Endodermal cell (in vitro differentiated cells): ENCODE measurements around the gene ASTN2. TPM values are rescaled to one million over a fixed set of nuclear protein-coding genes. Genes with fewer than 3 reads are reported as not detected.

Experiments used
- DNase-seq: peaks from one replicate; pipeline ENCODE4 v3.0.0-alpha.2; 2017
- H3K27ac ChIP-seq: 2 replicates; pipeline ENCODE4 v1.5.1; 2013; ENCODE audit warnings: mild to moderate bottlenecking, low read depth, low read length, moderate library complexity
- H3K27me3 ChIP-seq: 2 replicates; pipeline ENCODE4 v1.6.1; 2013; ENCODE audit warnings: mild to moderate bottlenecking, low read length, moderate library complexity; ENCODE audit not compliant: insufficient read depth, control insufficient read depth, poor library complexity, severe bottlenecking
- H3K36me3 ChIP-seq: 2 replicates; pipeline ENCODE4 v1.7.0; 2013; ENCODE audit warnings: mild to moderate bottlenecking, low read length, moderate library complexity; ENCODE audit not compliant: control insufficient read depth, insufficient read depth
- H3K4me1 ChIP-seq: one replicate; pipeline ENCODE4 v1.7.0; 2013; ENCODE audit warnings: low read length; ENCODE audit not compliant: control insufficient read depth, insufficient read depth
- H3K4me3 ChIP-seq: 2 replicates; pipeline ENCODE4 v1.5.1; 2013; ENCODE audit warnings: mild to moderate bottlenecking, low read length, moderate library complexity
- H3K9ac ChIP-seq: 2 replicates; pipeline ENCODE4 v1.6.1; 2013; ENCODE audit warnings: mild to moderate bottlenecking, low read length, moderate library complexity; ENCODE audit not compliant: poor library complexity, severe bottlenecking; ENCODE audit errors: extremely low read depth
- H3K9me3 ChIP-seq: 2 replicates; pipeline ENCODE4 v1.6.1; 2013; ENCODE audit warnings: mild to moderate bottlenecking, low read length, moderate library complexity; ENCODE audit not compliant: control insufficient read depth
- H3K27ac Mint-ChIP-seq: 2 replicates; pipeline ENCODE4 v1.8.0; 2020; ENCODE audit warnings: mixed read lengths
- H3K27me3 Mint-ChIP-seq: 2 replicates; pipeline ENCODE4 v1.8.0; 2021; ENCODE audit warnings: mild to moderate bottlenecking, mixed read lengths; ENCODE audit not compliant: insufficient read depth
- H3K36me3 Mint-ChIP-seq: 2 replicates; pipeline ENCODE4 v1.8.0; 2020; ENCODE audit warnings: low read depth, mixed read lengths
- H3K4me1 Mint-ChIP-seq: 2 replicates; pipeline ENCODE4 v1.8.0; 2020; ENCODE audit warnings: mixed read lengths
- H3K4me3 Mint-ChIP-seq: 2 replicates; pipeline ENCODE4 v1.8.0; 2020; ENCODE audit warnings: mild to moderate bottlenecking, moderate library complexity, mixed read lengths
- H3K9me3 Mint-ChIP-seq: 2 replicates; pipeline ENCODE4 v1.8.0; 2020; ENCODE audit warnings: mild to moderate bottlenecking, mixed read lengths
- CTCF ChIP-seq: fragments of 200-600 bp; sonication (generic); conservative IDR thresholded peaks from 2 replicates; pipeline ENCODE4 v1.5.0; 2021; ENCODE audit warnings: antibody characterized with exemption, mild to moderate bottlenecking
- WGBS, 2 experiments: methylation state at CpG; one replicate each; pipeline versions ENCODE4 v1.1.5 to v1.1.7; 2013; ENCODE audit warnings: missing lambda C conversion rate in 2 of 2, mixed read lengths in 1 of 2; ENCODE audit not compliant: insufficient coverage in 1 of 2, insufficient read length in 1 of 2; 5-methylcytosine and 5-hydroxymethylcytosine counted together
- total RNA-seq, 2 donors: library from RNA; stranded (reverse); fragmentation: NEBNext Ultra II Directional in 1 of 2; extraction: Animal tissue kit (Norgen Biotek cat#: 25700) in 1 of 2; gene quantifications; 2 replicates in 1 of 2; 3 replicates in 1 of 2; pipeline ENCODE4 v1.2.1, GENCODE V29; 2021

ASTN2 gene
- total RNA-seq, 2 donors from 2014 or later, result 8.9 to 10.4 TPM

GRCh38 chr9:116425244-116425643 is 989.6 kb downstream of the ASTN2 start:
- H3K27ac Mint-ChIP-seq, result no peak overlapping the region
- H3K4me3 ChIP-seq, result no peak overlapping the region
- no peak overlapping the region for H3K4me3 Mint-ChIP-seq
- peaks cover 8% of the 10 kb centered on the region for H3K27me3 Mint-ChIP-seq
- peaks cover 1% of the 10 kb centered on the region for H3K4me1 Mint-ChIP-seq
- no peaks in the 10 kb centered on the region for H3K9me3 ChIP-seq
- no peak overlapping the region for H3K27ac ChIP-seq
- H3K9me3 Mint-ChIP-seq, result no peaks in the 10 kb centered on the region
- no peaks in the 10 kb centered on the region for H3K36me3 ChIP-seq
- DNase-seq, result no peak
- no peak overlapping the region for H3K9ac ChIP-seq
- no peak for TF ChIP-seq CTCF
- no peaks in the 10 kb centered on the region for H3K36me3 Mint-ChIP-seq
- H3K27me3 ChIP-seq, result no peaks in the 10 kb centered on the region
- no peaks in the 10 kb centered on the region for H3K4me1 ChIP-seq
- 96% methylated on average over 2 of the region's 2 CpGs; no CpG with 5 or more reads in 1 of the 2 experiments for WGBS, 2 experiments

- Histone ChIP-seq H3K9me3 (no peaks in the 10 kb centered on the region), H3K36me3 (no peaks in the 10 kb centered on the region), H3K4me3 (no peak overlapping the region), H3K27ac (no peak overlapping the region), H3K27me3 (peaks cover 13% of the 10 kb centered on the region), H3K9ac (no peak overlapping the region), H3K4me1 (no peaks in the 10 kb centered on the region)
- Mint-ChIP-seq H3K36me3 (no peaks in the 10 kb centered on the region), H3K9me3 (no peaks in the 10 kb centered on the region), H3K4me1 (peaks cover 5% of the 10 kb centered on the region), H3K4me3 (no peak overlapping the region), H3K27ac (no peak overlapping the region), H3K27me3 (peaks cover 24% of the 10 kb centered on the region)
- no peak for DNase-seq
- no peak for TF ChIP-seq CTCF
- WGBS, 2 experiments, result 92% methylated on average over 1 of the region's 1 CpG; no CpG with 5 or more reads in 1 of the 2 experiments
Measured at GRCh38 chr9:116423149-116423548, 991.7 kb downstream of the ASTN2 start.

GRCh38 chr9:116422119-116422979 is 992.5 kb downstream of the ASTN2 start:
- peaks cover 5% of the 10 kb centered on the region for H3K4me1 Mint-ChIP-seq
- Histone ChIP-seq H3K36me3 (no peaks in the 10 kb centered on the region), H3K9ac (no peak overlapping the region), H3K9me3 (no peaks in the 10 kb centered on the region), H3K4me3 (no peak overlapping the region), H3K27ac (no peak overlapping the region), H3K27me3 (peaks cover 21% of the 10 kb centered on the region), H3K4me1 (no peaks in the 10 kb centered on the region)
- H3K36me3 Mint-ChIP-seq, result no peaks in the 10 kb centered on the region
- no peaks in the 10 kb centered on the region for H3K9me3 Mint-ChIP-seq
- no peak for DNase-seq
- no peak overlapping the region for H3K27ac Mint-ChIP-seq
- no peak overlapping the region for H3K4me3 Mint-ChIP-seq
- H3K27me3 Mint-ChIP-seq, result peaks cover 32% of the 10 kb centered on the region
- TF ChIP-seq CTCF, result no peak
- WGBS, 2 experiments, result 90 to 91% methylated on average over 3 to 5 of the region's 5 CpGs
